Type B pancreatic cell (in vitro differentiated cells): ENCODE data around the gene MEN1. TPM values are rescaled to one million over a fixed set of nuclear protein-coding genes. Genes with fewer than 3 reads are reported as not detected.

Source experiments
- DNase-seq: peaks from one replicate; pipeline ENCODE4 v3.0.0; 2021; ENCODE audit warnings: mixed read lengths; ENCODE audit not compliant: unreplicated experiment; ENCODE audit errors: extremely low spot score
- H3K27ac Mint-ChIP-seq: 2 replicates; pipeline ENCODE4 v1.8.0; 2021; ENCODE audit warnings: mild to moderate bottlenecking, mixed read lengths
- H3K27me3 Mint-ChIP-seq: 2 replicates; pipeline ENCODE4 v1.8.0; 2021; ENCODE audit warnings: mixed read lengths
- H3K36me3 Mint-ChIP-seq: 2 replicates; pipeline ENCODE4 v1.8.0; 2021; ENCODE audit warnings: mixed read lengths
- H3K4me1 Mint-ChIP-seq: one replicate; pipeline ENCODE4 v1.8.0; 2021; ENCODE audit warnings: mixed read lengths; ENCODE audit not compliant: unreplicated experiment
- H3K4me3 Mint-ChIP-seq: 2 replicates; pipeline ENCODE4 v1.8.0; 2021; ENCODE audit warnings: mild to moderate bottlenecking, mixed read lengths
- H3K9me3 Mint-ChIP-seq: 2 replicates; pipeline ENCODE4 v1.8.0; 2021; ENCODE audit warnings: mixed read lengths
- CTCF ChIP-seq: fragments of 200-600 bp; sonication (generic); conservative IDR thresholded peaks from 2 replicates; pipeline ENCODE4 v1.5.0; 2021; ENCODE audit warnings: antibody characterized with exemption, mild to moderate bottlenecking
- total RNA-seq: library from RNA; stranded (reverse); gene quantifications from 2 replicates; pipeline ENCODE4 v1.2.1, GENCODE V29; 2021; ENCODE audit warnings: low replicate concordance

MEN1 gene
- total RNA-seq, 1 donor from 2014 or later: 50.6 TPM

GRCh38 chr11:64760759-64761420 lies 49.5 kb downstream of the MEN1 start:
- Mint-ChIP-seq H3K4me3 (no peak overlapping the region), H3K27me3 (no peaks in the 10 kb centered on the region), H3K27ac (peak overlapping the region; percentile 61), H3K4me1 (peaks cover 46% of the 10 kb centered on the region), H3K9me3 (no peaks in the 10 kb centered on the region), H3K36me3 (peaks cover 19% of the 10 kb centered on the region)
- no peak for TF ChIP-seq CTCF
- DNase-seq: no peak

- H3K27ac Mint-ChIP-seq: peak within 1 kb of the TSS; percentile 87
- H3K9me3 Mint-ChIP-seq: no peaks in the 10 kb centered on the region
- no peak for TF ChIP-seq CTCF
- peak within 1 kb of the TSS; percentile 83 for H3K4me3 Mint-ChIP-seq
- H3K36me3 Mint-ChIP-seq: peaks cover 15% of the 10 kb centered on the region
- H3K27me3 Mint-ChIP-seq: no peaks in the 10 kb centered on the region
- peaks cover 46% of the 10 kb centered on the region for H3K4me1 Mint-ChIP-seq
- no peak for DNase-seq
These were observed 50.3 kb downstream of the MEN1 start, which contains the start of gene PYGM for GRCh38 chr11:64759722-64760719. Gene PYGM (minus strand): TSS chr11:64759974. CDS start chr11:64759898, 76 bp downstream.

DNA sequence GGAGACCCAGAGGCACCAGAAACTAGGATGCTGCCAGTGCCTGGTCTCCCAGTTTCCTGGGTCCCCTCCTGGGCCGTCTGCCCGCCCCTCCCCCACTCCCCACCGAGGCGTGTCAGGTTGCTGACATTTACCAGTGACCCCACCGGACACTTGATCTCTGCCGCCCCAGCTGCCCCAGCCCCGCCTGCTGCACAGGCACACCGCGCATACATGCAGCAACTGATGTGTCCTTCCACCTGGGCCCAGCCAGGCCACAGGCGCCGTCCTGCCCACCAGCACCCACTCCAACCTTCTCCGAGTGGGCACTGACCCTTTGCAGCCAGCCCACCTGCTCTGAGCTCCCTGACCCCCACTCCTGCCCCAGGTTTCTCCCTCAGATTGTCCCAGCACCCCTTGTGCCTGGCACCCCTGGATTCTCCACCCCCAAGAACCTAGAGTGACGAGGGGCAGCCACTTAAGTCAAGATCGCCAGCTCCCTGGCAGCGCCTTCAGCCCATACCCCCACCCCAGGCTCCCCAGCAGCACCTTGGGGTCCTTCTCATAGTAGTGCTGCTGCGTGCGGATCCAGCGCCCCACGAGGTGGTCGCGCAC lies 51.1 kb downstream of the MEN1 start:
- Mint-ChIP-seq H3K27ac (peak overlapping the region; percentile 87), H3K4me3 (peak overlapping the region; percentile 83), H3K27me3 (no peaks in the 10 kb centered on the region), H3K36me3 (peaks cover 7% of the 10 kb centered on the region), H3K4me1 (peaks cover 39% of the 10 kb centered on the region), H3K9me3 (no peaks in the 10 kb centered on the region)
- no peak for DNase-seq
- no peak for TF ChIP-seq CTCF

- Mint-ChIP-seq H3K4me3 (no peak overlapping the region), H3K27ac (no peak overlapping the region), H3K9me3 (no peaks in the 10 kb centered on the region), H3K27me3 (no peaks in the 10 kb centered on the region), H3K36me3 (peaks cover 4% of the 10 kb centered on the region), H3K4me1 (peaks cover 32% of the 10 kb centered on the region)
- DNase-seq: no peak
- TF ChIP-seq CTCF: no peak
These were observed 51.8 kb downstream of the MEN1 start for GRCh38 chr11:64758330-64759079.
